Stromal cell of bone marrow (primary cell): ENCODE data around the gene ARHGAP27.

Source experiments
- DNase-seq: peaks from one replicate; pipeline ENCODE4 v3.0.0-alpha.2; 2012; ENCODE audit warnings: low read depth

The ARHGAP27 gene

GRCh38 chr17:45408611-45409421 is 23.9 kb downstream of the ARHGAP27 start:
- DNase-seq, result no peak

- DNase-seq, result no peak
Observed at GRCh38 chr17:45406107-45406506, 26.6 kb downstream of the ARHGAP27 start.

- DNase-seq, result no peak
Observed at GRCh38 chr17:45405250-45406086, 27.2 kb downstream of the ARHGAP27 start.

DNA sequence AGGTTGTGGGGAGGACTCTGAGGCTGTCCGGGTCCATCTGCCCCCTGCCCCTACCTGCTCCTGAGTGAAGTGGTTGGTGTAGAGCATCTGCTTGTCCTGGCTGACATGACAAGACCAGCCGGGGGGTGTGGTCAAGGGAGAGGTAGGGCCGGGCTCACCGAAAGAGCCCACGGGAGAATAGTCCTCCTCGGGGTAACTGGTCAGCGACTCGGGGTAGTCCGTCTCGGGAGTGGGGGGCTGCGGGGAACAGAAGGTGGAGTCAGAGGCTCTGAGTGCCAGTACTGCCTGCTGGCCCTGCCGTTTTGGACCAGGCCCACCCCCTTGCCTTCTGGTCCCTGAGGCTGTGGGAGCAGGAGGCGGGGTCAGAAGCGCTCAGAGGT is 27.8 kb downstream of the ARHGAP27 start:
- no peak for DNase-seq

DNA sequence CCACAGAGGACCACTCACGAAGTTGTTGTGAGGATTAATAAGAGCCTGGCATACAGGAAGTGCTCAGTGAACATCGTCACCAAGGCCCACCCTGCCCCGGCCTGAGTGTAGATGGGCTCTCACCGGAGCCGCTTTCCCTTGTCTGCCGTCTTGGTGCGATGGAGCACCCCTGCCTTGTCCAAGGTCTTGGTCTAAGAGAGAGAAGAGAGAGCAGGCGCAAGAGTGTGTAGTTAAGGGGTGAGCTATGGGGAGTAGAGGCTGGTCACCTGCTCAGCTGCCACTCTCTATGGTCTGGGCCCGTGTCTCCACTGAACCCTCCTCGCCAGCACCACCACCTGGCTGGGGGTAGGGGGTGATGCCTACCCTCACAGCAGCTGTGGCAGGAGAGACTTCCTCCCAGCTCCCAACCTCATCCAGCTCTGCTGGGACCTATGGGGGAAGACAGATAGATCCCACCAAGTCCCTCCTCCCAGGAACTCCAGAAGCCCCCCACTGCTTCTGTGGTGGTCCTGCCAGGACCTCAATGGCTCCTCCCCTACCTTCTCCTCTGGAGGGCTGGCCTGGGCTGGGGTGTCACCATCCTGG is 28.7 kb downstream of the ARHGAP27 start:
- no peak for DNase-seq

GRCh38 chr17:45402916-45403315 is 29.8 kb downstream of the ARHGAP27 start:
- no peak for DNase-seq

- no peak for DNase-seq
Observed at GRCh38 chr17:45398800-45399199, 33.9 kb downstream of the ARHGAP27 start.

DNA sequence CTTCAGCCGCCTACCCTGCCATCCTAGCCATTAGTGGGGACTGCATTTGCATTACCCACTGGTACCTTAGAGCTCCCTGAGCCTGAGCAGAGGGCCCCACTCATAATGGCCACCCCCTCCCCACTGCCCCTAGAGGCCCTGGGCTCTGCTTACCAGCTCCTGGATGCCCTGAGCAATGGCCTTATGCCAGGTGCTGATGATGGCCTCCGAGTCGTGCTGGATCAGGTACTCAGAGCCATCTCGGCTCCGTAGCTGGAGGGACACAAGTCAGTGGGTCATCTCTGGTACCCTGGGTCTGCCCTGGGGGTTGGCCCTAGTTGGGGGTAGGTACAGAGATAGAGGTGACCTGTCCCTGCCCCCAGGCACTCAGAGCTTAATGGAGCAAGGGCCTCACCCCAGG is 34.9 kb downstream of the ARHGAP27 start:
- DNase-seq, result no peak

DNA sequence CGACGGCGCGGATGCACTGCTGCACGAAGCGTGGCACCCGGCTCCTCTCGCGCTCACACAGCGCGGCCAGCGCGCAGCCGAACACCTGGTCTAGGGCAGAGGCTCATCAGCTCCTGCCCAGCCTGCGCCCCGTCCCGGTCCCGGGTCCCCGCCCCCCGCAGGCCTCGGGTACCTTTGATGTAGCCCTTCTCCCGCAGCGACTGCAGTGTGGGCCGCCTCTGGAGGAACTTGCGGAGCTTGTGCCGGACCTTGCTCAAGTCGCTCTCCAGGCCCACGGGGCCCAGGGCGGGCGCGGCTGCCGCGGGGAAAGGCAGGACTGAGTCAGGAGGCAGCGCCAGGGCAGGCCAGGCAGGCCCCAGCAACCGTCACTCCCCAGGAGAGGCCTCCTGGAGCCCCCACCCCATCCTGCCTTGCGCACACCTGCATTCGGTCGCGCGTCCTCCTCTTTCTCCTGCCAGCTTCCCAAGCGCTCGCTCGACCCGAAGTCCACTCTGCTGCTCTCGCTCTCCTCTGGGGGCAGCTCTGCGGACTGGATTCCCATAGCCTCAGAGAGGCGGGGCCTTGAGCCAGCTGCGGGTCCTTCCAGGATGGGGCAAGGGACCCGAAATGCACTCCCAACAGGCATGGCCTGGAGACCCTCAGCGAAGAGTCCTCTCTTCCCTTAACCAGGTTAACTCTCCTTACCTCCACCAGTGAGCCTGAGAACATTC is 36.0 kb downstream of the ARHGAP27 start:
- DNase-seq, result no peak

- DNase-seq, result no peak
Observed at GRCh38 chr17:45395569-45396415, 36.9 kb downstream of the ARHGAP27 start.

GRCh38 chr17:45394913-45395568 is 37.6 kb downstream of the ARHGAP27 start:
- DNase-seq, result peak; percentile 31

- DNase-seq, result no peak
Observed at GRCh38 chr17:45394564-45394912, 38.1 kb downstream of the ARHGAP27 start.

DNA sequence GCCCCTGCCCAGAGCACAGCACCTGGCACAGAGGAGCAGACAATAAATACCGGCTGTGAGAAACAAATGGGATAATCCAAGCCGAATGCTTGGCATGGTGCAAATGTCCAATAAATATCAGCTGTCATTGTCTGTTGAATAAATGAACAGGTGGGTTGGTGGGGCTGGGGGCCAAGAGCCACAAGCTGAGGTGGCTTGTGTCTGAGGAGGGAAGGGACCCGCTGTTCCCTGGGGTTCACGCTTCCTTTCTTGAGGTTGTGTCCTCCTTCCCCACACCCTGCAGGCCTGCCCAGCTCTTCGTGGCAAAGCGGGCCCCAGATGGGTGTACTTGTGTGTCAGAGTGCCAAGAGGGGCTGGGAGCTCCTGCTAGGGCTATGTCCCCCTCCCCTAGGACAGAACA is 38.6 kb downstream of the ARHGAP27 start:
- no peak for DNase-seq

DNA sequence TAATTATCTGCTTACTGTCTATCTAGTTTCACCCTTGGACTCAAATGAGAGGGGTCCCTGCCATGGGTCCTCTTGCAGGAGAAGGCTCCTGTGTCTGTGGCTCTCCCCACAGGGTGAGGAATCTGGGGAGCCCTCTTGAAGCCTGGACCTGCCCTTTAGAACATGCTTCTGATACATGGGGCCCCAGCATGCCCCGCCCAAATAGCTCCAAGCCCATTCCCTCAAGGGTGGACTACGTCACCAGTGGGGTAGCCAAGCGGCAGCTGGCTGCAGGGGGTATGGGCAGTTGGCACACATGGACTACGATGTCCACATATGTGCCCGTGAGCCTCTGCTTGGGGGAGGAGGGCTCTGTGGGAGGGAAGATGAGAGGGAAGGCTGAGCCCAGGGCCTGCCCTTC is 39.3 kb downstream of the ARHGAP27 start:
- no peak for DNase-seq

- DNase-seq, result no peak
Observed at GRCh38 chr17:45391918-45392317, 40.8 kb downstream of the ARHGAP27 start.

DNA sequence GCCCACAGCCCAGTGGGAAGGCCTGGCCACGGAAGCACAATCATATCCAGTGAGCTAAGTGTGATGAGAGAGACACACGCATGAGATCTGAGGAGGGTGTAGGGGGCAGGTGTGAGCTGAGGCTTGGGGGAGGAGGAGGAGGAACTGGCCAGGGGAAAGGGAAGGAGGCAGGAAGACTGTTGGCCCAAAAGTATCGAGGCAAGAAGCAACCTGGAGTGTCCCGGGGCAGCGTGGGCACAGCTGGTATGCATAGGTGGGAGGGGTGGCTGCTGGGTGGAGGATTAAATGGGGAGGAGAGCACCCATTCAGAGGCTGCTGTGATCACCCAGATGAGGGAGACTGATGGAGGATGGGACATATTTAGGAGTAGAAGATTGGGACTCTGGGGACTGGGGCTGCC is 41.4 kb downstream of the ARHGAP27 start:
- DNase-seq, result no peak

DNA sequence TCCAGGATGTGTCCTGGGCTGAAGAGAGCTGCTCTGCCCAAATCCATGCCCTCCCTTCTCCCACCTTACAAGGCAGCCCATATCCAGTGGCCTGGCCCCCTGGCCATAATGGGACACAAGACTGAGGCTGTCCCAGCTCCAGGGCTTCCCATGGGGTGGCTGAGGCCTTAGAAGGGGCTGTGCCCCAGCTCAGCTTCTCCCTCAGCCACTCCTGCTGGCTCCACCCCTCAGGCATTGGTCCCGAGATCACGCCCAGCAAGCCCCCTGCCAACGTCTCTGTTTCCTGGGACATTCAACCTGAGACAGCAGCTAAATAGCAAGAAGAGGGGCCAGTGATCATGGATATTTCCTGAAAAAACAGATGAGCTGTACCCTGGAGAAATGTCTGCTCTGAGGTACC is 43.3 kb downstream of the ARHGAP27 start:
- DNase-seq, result no peak

DNA sequence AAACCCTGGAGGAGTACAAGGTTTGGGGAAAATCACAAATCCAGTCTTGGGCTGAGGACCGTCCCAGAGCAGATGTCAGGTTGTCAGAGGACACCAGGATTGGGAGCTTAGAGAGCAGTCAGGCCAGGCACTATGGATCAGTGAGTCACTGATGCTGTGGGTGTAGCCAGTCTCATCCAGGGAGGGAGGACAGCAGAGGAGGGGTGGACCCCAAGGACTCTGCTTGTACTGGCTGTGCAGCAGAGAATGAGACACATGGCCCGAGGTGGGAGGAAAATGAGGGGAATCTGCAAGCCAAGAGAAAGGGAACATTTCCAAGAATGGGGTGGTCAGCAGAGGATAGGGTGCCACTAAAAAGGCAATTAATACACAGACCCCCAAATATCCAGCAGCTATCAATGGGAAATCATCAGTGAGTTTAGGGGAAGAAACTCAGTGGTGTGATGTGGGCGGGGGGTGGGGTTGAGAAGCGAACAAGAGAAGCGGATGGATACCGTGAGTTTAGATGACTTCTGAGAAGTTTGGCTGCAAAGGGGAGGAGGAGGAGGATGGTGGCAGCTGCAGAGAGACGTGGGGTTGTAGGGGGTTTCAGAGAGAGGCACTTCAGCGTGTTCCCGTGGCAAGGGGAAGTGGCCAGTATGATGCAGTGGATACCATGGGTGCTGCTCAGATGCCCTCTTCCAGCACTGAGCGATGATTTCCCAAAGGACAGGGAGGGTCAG is 43.9 kb downstream of the ARHGAP27 start:
- peak; percentile 19 for DNase-seq

DNA sequence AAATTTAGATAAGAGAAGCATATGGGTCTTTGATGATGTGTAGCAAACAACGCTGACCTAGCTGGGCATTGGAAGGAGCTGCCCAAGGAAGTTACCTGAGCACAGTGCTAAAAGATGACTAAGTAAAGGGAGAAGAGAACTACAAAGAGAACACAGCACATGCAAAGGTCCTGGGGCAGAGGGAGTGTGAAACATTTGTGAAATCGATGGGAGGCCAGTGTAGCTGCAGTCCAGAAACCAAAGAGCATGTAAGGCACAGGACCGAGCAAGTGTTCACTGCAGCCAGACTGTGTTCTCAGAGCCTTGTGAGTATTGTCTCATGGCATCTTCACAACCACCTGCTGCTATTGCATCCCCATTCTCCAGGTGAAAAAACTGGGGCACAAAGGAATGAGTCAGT is 44.9 kb downstream of the ARHGAP27 start:
- no peak for DNase-seq

DNA sequence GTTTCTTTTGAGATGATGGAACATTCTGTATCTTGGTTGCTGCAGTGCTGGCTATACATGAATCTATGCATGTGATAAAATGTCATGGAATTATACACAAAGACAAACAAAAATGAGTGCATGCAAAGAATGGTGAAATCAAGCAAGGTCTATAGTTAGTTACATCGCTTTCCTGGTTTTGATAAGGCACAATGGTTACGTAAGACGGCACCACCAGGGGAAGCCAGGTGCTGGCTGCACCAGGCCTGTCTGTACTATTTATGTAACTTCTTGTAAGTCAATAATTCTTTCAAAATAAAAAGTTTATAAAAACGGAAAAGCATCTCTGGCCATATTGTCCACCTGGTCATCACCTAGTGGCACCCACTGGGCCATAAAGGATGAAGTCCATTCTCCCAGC is 46.5 kb downstream of the ARHGAP27 start:
- no peak for DNase-seq
